ENCODE results near the gene FAM153A.
"Not testable (repeated sequence)": the region's sequence is repeated elsewhere in the genome, so short reads cannot be mapped to it uniquely, and the experiment has no call there.

The FAM153A gene

DNA sequence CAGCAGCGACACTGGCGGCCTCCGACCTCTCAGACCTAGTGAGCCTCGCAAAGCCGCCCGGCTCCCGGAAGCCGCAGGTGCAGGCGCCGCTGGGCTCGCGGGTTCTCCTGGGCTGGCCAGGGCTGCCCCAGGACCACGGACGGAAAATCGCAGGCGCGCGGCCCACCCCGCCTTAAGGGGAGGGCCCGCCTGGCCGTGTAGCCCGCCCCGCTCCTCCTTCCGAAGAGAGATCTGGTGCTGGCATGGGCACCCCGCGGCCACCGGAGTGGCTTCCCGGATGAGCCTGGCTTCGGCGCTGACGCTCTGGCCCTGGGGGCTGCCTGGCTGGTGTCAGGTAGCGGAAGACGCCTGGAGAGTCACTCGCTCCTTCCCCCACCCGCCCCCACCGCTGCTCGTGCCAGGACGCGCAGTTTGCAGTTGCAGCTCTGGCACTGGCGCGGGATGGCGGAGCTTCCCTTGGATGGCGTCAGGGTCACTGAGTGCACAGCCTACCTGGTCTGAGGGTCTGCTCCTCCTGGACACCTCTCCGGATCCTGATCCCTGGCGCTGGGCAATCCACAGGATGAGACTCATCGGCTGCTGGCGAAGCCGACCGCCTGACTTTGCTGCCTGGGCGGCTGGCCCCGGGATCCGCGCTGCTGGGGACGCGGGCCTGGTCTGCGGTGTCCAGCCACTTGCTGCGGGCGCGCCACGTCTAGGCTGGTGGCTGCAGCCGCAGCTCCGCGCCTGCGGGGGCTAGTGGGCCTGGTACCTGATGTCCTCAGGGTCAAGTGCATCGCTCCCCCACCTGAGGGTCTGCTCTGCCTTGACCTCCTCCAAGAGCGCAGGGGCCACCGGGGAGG is at the start of gene FAM153A:
TSS of gene FAM153A (minus strand) at position 108 of the 842 bp plus-strand sequence.
- DNase-seq: not testable (repeated sequence)

DNA sequence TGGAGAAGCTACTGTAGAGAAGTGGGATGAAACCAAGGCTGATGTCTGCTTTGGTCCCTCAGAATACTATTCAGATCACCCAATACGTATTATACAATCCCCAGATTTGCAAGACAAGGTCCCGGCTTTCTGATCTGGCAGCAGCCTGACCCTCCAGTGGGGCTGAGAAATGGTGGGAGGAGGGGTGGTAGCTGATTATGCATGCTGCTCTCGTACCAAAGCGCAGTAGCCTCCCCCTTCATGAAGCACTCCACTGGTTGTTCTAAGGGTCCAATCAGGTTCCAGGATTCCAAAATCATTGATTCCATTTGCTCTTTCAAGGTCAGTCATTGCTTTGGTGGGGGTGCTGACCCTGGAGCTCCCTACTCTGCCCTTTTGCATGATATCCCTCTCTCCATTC is 49.6 kb upstream of the FAM153A start:
- DNase-seq: not testable (repeated sequence)

DNA sequence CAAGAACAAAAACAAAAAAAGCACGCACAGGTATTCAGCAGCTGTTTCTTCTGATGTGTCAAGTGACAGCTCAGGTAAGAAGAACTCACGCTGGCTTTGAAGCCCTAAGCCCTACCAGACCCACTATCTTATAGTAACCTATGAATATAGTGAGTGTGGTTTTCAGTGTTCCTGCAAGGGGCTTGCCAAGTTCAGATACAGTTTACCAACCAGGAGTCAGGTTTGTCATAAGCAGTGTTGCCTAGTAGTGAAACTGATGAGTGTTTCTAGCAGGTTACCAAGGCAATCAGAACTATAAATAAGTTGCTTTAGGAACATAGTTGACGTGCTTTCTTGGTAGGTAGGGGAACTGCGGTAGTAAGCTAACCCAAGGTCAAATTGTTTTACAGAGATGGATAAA is 43.4 kb upstream of the FAM153A start:
- not testable (repeated sequence) for DNase-seq

DNA sequence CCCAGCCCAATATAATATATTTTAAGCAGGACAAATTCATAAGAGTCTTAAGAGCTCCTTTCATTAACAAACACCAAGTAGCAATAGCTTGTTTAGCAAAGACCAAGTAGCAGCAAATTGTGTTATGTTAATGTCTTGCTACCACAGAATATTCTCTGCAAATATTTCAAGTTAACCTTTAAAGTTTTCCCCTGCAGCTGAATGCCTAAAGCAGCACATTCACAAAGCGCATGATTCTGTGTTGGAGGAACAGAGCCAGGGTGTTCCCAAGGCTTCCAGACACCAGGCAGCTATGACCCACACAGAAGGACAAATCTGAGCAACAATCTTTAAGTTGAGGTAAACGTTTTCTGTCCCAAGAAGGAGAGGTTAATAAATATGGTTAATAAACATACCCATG is 42.1 kb upstream of the FAM153A start:
- DNase-seq: not testable (repeated sequence)

DNA sequence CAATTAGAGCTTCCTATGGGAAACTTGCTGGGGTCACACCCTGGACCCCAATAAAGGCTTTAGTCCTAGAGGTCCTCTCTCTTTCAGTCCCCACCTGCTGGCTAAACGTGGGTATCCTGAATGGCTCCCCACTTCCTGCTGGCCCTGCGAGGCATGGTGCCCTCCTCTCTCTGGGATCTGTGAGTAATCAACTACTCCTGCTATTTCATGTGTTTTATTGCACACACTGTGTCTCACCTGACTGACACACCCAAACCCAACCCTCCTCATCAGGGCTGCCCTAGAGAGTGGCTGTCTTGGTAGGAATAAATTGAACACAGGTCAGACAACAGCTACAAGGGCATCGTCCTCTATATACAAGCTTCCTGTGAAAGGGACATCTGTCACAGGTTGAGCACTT is 39.8 kb upstream of the FAM153A start:
- not testable (repeated sequence) for DNase-seq

DNA sequence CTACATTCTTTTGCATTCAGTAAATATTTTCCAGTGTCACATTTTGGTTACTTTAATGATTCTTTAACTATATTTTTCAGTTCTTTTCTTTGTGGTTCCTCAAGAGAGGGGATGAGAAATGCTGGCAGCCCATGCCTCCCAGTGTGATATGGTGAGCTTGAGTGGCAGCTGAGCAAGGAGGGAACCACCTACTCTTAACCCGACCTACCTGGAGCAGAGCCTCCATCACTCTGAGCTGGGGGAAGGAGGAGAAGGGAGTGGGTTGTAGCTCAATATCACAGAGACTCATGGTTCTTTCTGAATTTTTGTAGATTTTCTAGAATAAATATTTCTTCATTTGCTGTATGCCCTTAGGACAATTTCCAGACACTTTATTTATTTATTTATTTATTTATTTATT is 37.0 kb upstream of the FAM153A start:
- not testable (repeated sequence) for DNase-seq

DNA sequence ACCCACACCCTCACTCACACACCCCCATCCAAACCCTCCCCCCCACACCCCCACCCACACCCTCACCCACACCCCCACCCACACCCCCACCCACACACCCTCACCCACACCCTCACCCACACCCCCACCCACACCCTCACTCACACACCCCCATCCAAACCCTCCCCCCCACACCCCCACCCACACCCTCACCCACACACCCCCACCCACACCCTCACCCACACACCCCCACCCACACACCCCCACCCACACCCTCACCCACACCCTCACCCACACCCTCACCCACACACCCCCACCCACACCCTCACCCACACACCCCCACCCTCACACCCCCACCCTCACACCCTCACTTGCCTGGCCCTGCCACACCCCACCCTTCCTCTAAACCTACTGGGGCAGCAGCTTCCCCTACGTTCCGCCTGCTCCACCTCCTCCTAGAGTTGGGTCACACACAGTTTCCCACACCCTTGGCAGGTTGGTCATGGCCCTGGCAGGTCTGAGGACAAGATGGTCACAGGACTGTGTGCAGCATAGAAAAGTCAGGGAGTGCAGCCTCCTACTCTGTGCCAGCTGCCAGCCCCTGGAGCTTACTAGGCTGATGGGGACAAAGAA is 30.2 kb upstream of the FAM153A start:
- not testable (repeated sequence) for DNase-seq

DNA sequence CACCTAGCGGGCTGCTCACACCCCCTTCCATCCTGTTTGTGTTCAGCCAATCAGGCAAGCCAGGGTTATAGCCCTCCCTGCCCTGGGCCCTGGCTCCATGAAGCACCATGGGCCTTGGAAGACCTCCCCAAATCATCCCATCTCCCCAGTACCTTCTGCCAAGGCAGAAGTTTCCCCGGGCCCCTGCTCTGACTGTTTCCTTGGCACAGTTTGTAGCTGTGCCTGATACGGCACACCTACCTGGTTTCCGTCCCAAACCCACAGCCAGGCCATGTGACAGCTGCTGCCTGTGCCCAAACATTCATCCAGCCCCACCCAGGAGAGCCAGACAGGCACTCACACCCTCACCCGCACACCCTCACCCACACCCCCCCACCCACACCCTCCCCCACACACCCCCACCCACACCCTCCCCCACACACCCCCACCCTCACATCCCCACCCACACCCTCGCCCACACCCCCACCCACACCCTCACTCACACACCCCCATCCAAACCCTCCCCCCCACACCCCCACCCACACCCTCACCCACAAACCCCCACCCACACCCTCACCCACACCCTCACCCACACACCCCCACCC is 29.6 kb upstream of the FAM153A start:
- DNase-seq: not testable (repeated sequence)

DNA sequence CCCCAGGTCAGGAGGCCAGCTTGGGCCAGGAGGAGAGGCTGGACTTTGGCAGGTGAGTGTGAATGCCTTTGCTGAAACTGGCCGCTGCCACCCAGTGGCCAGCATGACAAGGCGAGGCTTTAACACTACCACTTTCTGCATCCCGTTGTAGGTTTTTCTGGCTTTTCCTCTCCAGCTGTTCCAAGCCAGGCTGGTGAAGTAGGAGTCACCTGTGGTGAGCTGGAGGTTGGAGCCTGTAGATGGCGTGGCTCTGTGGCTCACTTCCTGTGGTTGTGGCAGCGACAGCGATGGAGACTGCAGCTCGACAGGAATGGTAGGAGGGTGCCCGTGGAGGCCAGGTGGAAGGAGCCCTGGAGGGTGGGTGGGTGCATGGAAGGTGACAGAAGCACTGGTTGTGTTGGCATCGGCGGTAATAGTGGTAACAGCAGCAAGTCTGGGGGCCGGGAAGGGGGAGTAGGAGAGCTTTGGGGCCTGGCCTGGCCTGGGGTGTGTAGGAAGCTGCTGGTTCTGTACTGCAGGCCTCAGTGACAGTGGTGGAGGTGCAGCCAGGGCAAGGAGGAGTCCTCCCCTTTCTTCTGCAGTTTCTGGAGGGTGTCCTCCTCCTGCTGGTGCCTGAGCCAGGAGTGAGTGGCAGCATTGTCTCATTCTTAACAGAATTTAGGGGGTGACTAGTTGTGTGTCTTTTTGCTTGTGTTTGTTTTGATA is 26.7 kb upstream of the FAM153A start:
- DNase-seq: not testable (repeated sequence)

DNA sequence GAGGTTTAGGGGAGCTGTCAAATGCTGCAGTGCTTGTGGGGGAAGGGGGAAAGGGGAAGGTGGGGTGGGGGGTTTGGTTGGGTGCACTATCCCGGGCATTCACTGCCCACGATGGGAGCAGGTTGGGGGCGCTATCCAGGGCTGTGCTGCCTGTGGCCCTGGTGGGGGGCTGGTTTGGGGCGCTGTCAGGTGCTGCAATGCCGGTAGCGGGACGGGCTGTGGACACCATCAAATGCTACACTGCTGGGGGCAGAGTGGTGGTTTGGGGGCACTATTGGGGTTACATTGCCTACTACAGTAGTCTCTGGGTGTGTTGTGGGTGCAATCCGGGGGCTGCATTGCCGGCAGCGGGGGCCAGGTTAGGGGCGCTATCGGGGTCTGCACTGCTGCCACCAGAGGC is 25.7 kb upstream of the FAM153A start:
- DNase-seq: not testable (repeated sequence)

DNA sequence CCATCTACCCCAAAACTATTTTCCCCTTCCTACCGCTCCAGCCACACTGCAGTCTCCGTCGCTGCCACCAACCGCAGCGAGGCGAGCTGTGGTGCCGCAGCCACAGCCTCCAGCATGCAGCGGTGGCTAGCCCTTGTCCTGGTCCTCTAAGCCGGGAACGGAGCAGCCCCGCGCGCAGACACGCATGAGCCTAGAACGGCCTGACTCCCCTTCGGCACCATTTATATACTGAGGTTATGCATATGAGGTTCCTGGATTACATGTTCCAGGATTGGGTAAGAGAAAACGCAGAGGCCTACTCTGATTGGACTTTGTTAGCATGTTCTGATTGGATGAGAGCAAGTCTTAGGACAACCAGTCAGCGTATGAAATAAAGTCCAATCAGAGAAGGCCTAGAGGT is 24.6 kb upstream of the FAM153A start:
- DNase-seq: not testable (repeated sequence)

DNA sequence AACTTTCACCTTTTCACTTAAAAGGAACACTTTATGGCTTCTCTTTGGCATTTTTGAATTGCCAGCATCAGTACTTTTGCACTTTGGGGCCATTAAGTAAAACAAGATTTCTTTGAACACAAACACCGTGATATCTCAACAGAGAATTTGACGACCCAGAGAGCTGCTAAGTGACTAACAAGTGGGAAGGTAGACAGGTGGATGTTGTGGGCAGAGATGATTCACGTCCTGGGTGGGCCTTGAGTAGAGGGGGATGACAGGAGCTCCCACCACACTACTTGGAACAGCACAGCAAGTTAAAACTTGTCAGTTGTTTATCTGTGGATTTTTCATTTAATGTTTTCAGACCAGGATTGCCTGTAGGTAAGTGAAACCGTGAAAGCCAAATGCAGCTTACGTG is 18.7 kb upstream of the FAM153A start:
- not testable (repeated sequence) for DNase-seq

DNA sequence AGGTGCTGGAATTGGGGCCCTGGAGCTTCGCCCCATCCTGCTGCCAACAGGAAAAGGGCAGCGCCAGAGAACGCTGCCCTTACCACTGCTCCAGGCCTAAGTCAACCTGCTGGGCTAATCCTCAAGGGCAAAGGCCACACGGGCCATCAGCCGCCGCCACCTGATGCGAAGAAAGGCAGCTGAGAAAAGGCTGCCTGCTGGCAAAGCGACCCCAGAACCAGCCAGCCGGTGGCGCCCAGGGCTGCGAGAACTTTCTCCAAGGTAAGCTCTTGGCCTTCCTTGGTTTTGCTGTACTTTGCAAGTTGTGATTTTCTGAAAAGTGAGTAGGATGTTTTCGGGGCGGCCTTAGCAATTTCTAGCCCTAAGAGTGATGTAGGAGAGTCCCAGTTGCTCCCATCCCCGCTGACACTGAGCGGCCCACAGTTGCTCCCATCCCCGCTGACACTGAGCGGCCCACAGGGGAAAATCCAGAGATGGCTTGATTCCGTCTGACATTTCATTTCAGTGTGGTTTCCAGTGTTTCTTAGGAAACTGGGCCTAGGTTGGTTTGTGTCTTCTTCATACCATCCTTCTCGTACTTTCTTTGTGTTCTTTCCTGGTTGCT is 15.6 kb upstream of the FAM153A start:
- not testable (repeated sequence) for DNase-seq

DNA sequence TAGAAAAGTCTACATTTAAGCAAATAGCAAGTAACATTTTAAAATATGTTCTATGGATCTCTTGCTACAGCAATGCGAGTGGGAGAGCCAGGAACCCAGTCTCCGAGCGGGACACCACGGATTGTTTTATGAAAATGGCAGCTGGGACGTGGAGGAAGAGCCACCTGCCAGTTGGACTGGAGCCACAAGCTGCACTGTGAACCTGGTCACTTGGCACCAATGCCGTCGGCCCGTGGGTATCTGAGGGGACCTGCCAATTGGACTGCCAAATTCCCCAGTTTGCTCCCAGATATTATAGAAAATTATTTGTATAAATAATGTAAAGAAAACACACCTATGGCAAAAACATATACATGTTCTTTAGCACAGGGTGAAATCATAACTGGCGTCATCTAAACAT is 10.6 kb upstream of the FAM153A start:
- not testable (repeated sequence) for DNase-seq

DNA sequence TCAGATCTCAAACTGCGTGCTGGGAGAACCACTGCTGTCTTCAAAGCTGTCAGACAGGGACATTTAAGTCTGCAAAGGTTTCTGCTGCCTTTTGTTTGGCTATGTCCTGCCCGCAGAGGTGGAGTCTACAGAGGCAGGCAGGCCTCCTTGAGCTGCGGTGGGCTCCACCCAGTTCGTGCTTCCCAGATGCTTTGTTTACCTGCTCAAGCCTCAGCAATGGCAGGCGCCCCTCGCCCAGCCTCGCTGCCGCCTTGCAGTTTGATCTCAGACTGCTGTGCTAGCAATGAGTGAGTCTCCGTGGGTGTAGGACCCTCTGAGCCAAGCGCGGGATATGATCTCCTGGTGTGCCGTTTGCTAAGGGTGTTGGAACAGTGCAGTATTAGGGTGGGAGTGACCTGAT is 8.9 kb upstream of the FAM153A start:
- DNase-seq: not testable (repeated sequence)

DNA sequence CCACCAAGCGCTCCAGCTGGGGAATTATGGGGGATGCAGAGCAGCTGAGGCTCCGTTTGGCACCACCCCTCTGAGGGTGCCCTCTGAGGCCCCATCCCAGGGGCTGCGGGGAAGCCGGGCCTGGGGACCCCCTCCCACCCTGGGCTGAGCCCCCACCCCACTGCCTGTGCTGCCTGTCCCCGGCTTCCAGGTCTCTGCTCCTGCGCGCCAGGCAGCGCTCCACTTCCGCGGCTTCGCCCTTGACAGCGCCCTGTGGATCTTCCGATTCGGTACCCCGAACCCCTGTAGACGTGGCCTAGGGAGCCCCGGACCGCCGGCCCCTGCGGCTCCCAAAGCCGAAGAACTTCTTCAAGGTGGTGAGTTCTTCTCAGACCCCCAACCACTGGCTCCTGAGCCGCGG is 530 bp downstream of the FAM153A start:
- DNase-seq: not testable (repeated sequence)

DNA sequence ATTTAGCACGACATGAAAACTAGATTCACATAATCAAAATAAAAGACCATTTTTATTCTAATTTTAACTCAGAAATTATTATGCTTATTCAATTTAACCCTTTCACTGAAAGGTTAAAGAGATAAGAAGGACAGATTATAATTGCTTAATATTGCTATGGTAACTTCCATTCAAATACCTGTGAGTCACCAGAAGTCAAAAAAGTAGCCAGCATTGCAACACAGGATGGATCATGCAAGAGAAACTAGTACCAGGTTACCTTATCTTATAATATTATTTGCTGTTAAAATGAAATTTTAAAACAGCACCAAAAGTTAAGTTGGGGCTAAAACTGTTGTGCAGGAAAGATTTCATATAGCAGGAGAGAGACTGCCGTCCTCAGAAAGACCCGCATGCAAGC is 11.5 kb downstream of the FAM153A start:
- not testable (repeated sequence) for DNase-seq

DNA sequence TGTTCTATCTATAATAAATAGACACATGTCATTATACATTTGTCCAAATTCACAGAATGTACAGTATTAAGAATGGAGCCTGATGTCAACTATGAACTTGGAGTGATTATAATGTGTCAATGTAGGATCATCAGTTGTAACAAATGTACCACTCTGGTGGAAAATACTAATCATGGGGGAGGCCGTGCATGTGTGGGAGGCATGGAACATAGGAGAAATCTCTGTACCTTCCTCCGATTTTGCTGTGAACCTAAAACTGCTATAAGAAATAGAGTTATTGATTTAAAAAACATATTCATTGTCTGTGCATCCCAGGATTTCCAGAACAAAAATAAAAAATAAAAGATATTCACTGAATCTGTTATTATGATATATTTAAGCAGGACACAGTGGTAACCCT is 12.1 kb downstream of the FAM153A start:
- not testable (repeated sequence) for DNase-seq

DNA sequence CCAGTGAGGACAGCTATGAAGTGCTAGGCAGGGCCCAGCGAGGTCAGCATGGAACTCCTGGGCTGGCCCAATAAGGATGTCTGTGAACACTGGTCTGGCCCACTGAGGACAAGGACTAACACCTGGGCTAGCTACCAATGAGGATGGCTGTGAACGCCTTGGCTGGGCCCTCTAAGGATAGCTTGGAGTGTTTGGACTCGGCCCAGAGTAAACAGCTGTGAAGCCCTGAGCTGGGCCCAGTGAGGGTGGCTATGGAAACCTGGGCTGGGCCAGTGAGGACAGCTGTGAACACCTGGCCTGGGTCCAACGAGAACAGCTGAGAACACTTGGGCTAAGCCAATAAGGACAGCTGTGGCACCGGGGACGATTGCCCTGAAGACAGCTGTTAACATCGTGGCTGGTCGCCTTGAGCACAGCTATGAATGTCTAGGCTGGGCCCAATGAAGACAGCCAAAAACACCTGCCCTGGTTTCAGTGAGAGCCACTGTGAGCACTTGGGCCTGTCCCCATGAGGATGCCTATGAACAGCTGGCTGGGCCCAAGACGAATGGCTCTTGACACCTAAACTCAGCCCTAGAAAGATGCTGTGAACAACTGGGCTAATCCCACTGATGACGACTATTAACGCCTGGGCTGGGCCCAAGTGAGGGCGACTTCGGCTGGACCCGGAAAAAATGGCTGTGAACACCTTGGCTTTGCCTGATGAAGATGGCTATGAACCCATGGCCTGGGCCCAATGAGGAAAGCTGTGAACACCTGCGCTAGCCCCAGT is 18.8 kb downstream of the FAM153A start:
- not testable (repeated sequence) for DNase-seq

DNA sequence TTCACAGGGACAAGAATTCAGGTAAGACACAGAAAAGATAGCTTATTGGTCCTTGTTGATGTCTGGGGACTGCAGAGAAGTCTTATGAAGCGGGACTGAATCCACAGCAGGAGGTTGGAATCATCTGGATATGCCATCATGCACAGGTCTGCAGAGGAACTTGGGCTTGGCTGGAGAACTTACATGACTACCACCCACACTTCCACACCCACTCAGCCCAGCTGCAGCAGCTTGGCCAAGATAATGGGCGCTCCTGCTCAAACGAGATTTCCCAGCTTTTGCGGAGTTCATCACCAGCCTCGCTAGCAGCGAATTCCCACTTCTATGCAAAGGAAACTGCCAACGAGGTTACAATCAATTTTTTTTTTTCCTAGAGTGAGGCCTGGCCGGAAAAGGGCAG is 21.7 kb downstream of the FAM153A start:
- DNase-seq: not testable (repeated sequence)

DNA sequence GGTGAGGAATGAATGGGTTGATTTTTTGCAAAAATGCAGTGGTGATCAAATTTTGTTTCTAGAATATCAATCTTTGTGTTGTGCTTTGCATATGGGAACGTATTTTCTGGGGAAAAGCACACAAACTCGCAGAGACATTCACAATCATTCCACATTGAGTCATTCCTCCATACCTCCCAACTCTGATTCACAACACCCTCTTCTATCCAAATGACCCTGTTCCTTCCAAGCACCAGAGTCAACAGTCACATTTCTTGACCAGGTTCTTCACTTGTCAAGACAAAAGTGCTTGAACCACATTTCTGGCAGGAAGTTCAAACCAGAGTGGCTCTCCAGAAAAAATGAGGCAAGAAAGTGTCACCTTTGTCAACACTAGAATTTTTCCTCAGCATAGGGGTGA is 35.3 kb downstream of the FAM153A start:
- not testable (repeated sequence) for DNase-seq

DNA sequence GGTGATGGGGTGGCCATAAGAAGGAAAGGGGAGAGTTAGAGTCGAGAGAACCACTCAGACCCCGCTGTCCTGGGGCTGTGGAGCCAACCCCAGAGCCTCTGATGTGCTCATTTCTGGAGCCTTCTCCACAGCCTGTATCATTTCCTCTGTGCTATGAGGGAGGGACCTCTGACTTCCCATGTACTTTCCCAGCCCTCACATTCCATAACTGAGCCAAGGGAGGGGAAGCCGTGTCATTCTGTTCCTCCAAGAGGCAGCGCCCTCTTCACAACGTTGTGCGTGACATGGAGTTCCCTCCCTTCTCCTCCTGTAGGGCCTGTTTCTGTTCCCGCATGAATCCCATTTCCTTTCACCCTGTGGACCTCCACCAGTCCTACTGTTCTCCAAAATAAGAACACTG is 57.8 kb downstream of the FAM153A start:
- not testable (repeated sequence) for DNase-seq

Data from retina (tissue), 1 donor.